ENCODE results near the gene LPIN1.
"Not testable (repeated sequence)": the region's sequence is repeated elsewhere in the genome, so short reads cannot be mapped to it uniquely, and the experiment has no call there.

Gene LPIN1

DNA sequence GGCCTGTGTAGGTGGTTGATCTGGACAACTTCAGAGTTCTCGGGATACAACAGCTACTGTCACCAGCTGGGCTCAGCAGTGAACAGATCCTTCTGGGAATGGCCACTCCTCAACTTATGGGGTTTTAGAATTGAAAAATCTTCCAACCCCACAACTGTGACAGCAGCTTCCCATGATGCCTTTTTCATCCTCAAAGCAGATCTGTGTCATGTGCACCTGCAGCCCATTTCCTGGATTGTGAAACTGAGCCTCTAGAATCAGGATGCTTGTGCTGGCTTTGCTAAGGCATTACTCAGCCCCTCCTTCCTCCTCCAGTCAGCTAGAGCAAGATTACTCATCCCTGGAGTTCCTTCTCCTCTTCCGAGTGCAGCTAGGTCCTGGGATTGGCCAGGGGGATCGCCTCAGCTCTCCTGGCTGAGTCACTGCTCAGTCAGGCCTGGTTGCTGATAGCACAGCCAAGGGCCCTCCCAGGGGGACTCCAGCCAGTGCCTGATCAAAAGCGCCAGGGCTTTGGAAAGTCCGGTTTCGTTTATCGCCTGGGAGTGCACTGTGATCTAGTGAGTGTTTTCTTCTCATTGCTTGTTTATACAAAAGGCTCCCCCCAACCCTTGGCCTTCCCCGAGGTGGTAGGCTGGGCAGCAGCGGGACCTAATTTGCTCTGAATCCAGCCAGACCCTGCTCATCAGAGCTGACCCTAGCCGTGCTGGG, 2.4 kb upstream of the LPIN1 start:
- peak; percentile 94 for DNase-seq

GRCh38 chr2:11744631-11745394, 1.6 kb upstream of the LPIN1 start:
- DNase-seq = peak; percentile 43

DNA sequence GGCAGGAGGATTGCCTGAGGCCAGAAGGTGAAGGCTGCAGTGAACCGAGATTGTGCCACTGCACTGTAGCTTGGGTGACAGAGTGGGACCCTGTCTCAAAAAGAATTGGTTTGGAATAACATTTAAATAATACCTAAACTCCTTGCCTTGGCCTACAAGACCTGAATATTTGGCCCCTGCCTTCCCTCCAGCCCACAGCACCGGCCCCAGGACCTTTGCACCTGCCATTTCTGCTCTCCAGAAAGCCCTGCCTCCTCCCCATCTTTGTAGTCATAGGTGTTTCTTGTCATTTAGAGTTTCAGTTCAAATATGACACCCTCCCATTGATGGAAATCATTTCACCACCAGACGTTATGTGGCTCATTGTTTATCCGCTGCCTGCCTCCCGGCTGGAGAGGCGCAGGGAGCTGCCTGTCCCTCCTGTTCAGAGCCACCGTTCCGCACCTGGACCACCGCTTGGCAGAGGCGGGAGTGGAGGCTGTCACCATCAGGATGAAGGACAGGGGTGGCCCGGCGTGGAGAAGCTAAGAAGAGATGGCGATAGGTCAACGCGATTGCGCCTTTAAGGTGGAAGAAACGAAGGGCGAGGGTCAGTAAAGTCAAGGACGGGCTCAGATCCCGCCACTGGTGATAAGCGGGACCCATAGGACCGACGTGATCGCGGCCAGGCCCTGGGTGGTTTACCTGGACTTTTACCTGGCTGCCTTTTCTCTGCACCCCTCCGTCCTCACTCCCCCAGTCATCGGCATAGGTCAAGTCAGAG, 638 bp upstream of the LPIN1 start:
- no peak for DNase-seq

- no peak for DNase-seq
Measured at GRCh38 chr2:11746807-11747459, 501 bp downstream of the LPIN1 start.

DNA sequence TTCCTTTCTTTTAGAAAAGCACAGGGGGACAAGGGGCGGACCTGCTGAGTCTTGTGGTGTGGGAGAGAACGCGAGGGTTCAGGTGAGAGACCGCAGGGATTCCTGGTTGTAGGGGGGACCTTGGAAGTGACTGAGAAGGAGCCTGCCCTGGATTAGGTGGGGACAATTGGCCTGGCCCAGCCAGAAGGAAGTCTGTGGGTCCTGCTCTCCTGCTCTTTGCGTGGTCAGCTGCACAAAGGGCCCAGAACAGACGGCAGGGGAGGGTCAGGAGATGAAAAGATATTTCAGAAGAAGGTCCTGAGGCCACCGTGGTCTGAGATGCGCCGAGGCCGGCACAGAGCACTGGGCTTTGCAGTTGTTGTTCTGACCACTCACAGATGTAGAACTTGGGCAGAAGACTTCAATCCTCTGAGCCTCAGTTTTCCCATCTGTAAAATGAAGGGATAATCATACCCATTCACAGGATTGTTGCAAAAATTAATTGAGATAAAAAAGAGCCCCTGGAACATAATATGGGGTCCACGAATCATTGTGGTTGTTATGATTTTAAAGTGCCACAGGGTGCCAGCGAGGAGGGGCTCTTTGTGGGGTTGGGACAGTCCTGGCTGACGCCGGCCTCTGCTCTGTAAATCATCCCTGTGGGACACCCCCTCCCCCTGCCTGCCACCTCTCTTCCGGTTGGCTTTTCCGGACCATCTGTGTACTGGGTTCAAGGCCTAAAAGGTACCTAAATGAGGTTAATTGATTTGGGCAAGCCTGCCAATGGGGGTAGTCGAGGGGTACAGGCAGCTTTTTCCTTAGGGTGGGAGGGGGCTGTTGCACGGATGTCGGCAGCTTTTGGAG, 1.8 kb downstream of the LPIN1 start:
- no peak for DNase-seq

- no peak for DNase-seq
Measured at GRCh38 chr2:11748861-11749645, 2.6 kb downstream of the LPIN1 start.

GRCh38 chr2:11749646-11750349, 3.4 kb downstream of the LPIN1 start:
- no peak for DNase-seq

- DNase-seq = no peak
Measured at GRCh38 chr2:11750422-11750821, 4.0 kb downstream of the LPIN1 start.

- DNase-seq = no peak
Measured at GRCh38 chr2:11750917-11751316, 4.5 kb downstream of the LPIN1 start.

DNA sequence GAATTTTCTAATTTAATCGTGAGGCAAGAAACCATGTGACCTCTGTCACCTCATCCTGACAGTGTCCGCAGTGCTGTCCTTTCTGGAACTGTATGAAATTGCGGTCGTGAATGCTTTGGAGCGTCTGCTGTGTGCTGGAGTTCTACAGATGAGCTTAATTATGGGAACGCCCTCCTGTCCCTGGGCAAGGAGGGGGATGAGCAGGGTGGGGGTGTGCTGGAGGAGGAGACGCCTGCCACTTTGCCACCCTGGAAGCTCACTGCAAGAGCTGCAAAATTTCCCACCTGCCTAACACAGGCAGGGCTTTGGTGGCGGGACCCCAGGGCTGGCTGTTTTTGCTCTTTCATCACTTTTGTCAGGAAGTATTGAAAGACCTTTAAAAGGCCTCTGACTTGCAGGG, 6.5 kb downstream of the LPIN1 start:
- no peak for DNase-seq

- no peak for DNase-seq
Measured at GRCh38 chr2:11753452-11753885, 7.0 kb downstream of the LPIN1 start.

- DNase-seq = no peak
Measured at GRCh38 chr2:11753886-11754699, 7.7 kb downstream of the LPIN1 start.

DNA sequence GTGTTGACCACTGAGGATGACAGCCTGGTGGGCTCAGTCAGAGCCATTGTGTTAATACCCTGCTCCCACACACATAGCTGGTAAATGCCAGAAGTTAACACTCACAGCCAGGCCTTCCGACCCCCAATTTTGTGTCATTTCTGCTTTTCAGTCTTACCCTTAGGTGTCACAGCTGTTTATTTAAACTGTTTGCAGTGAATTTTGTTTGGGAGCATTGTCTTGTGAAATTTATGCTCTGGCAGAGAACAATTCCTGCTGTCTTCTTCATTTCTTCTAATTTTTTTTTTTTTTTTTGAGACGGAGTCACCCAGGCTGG, 8.2 kb downstream of the LPIN1 start:
- DNase-seq = no peak

DNA sequence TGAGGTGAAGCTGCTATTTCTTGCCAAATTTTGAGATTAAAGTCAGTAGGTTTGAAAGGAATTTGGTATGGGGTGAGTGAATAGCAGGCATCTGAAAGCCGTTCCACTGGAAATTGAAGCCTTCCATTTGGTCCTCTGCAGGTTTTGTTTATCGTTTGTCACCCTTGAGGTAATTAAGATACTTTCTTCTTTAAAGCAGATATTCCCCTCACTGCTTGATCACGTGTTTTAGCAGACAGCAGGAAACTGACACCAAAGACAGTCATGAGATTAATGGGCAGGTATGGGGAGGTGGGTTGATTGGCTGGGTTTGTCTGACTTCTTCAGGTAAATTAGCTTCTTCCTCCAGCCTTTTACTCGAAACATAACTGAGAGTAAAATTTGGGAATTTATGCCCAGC, 10.7 kb downstream of the LPIN1 start:
- DNase-seq = no peak

DNA sequence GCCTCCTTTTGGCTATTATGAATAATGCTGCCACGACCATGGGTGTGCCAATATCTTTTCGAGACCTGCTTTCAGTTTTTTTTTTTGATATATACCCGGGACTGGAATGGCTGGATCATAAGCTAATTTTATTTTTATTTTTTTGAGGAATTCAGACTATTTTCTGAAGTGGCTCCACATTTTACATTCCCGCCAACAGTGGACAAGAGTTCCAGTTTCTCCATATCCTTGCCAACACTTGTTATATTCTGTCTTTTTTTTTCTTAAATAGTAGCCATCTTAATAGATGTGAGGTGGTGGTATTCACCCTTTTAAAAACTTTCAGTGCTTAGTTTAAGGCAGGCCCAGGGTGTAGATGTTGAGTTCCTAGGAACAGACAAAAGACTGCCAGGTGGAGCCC, 11.8 kb downstream of the LPIN1 start:
- no peak for DNase-seq

- no peak for DNase-seq
Measured at GRCh38 chr2:11758647-11759046, 12.2 kb downstream of the LPIN1 start.

GRCh38 chr2:11759182-11759975, 12.9 kb downstream of the LPIN1 start:
- not testable (repeated sequence) for DNase-seq

GRCh38 chr2:11761259-11761658, 14.8 kb downstream of the LPIN1 start:
- no peak for DNase-seq

DNA sequence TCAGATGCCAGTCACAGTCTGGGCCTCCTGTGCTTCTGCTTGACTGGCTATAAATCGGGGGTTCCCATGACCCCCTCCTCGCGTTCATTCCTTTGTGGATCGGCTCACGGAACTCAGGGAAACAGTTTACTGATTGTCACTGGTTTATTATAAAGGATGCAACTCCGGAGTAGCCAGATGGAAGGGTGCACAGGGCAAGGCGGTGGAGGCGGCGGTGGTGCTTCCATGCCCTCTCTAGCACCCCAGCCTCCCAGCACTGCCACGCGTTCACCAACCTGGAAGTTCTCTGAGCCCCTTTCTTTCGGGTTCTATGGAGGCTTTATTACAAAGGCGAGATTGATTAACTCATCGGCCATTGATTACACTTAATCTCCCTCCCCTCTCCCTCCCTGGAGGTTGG, 15.6 kb downstream of the LPIN1 start:
- DNase-seq = no peak

Measured in femur (tissue), 1 donor.